ENCODE measurements around the gene DOCK4. TPM values are rescaled to one million over a fixed set of nuclear protein-coding genes. Genes with fewer than 3 reads are reported as not detected.

The DOCK4 gene
- total RNA-seq, 3 donors from 2014 or later: 1.1 to 2.1 (median 2.1) TPM

GRCh38 chr7:112009081-112009480 is 197.1 kb downstream of the DOCK4 start:
- no peak for DNase-seq
- no peak for ATAC-seq
- H3K27me3 Mint-ChIP-seq (ENCODE audit: low read depth): peaks cover 2% of the 10 kb centered on the region
- no peaks in the 10 kb centered on the region for H3K4me1 Mint-ChIP-seq (ENCODE audit: low read depth)
- H3K36me3 Mint-ChIP-seq (ENCODE audit: insufficient read depth): no peaks in the 10 kb centered on the region
- no peak overlapping the region for H3K4me3 Mint-ChIP-seq
- H3K9me3 Mint-ChIP-seq: no peaks in the 10 kb centered on the region

- DNase-seq (no peak), ATAC-seq (no peak)
- Mint-ChIP-seq H3K27me3 (ENCODE audit: low read depth) (peaks cover 2% of the 10 kb centered on the region), H3K4me3 (no peak overlapping the region), H3K4me1 (ENCODE audit: low read depth) (no peaks in the 10 kb centered on the region), H3K9me3 (no peaks in the 10 kb centered on the region), H3K36me3 (ENCODE audit: insufficient read depth) (no peaks in the 10 kb centered on the region)
Measured at GRCh38 chr7:112007185-112007584, 199.0 kb downstream of the DOCK4 start.

GRCh38 chr7:112006071-112006470 is 200.1 kb downstream of the DOCK4 start:
- H3K9me3 Mint-ChIP-seq: no peaks in the 10 kb centered on the region
- no peaks in the 10 kb centered on the region for H3K4me1 Mint-ChIP-seq (ENCODE audit: low read depth)
- H3K4me3 Mint-ChIP-seq: no peak overlapping the region
- H3K27me3 Mint-ChIP-seq (ENCODE audit: low read depth): peaks cover under 1% of the 10 kb centered on the region
- ATAC-seq: no peak
- H3K36me3 Mint-ChIP-seq (ENCODE audit: insufficient read depth): no peaks in the 10 kb centered on the region
- no peak for DNase-seq

- no peak for DNase-seq
- Mint-ChIP-seq H3K36me3 (ENCODE audit: insufficient read depth) (no peaks in the 10 kb centered on the region), H3K9me3 (no peaks in the 10 kb centered on the region), H3K4me3 (no peak overlapping the region), H3K4me1 (ENCODE audit: low read depth) (no peaks in the 10 kb centered on the region), H3K27me3 (ENCODE audit: low read depth) (no peaks in the 10 kb centered on the region)
- no peak for ATAC-seq
Measured at GRCh38 chr7:112005205-112005775, 200.9 kb downstream of the DOCK4 start.

- no peaks in the 10 kb centered on the region for H3K36me3 Mint-ChIP-seq (ENCODE audit: insufficient read depth)
- DNase-seq (no peak), ATAC-seq (no peak)
- no peaks in the 10 kb centered on the region for H3K27me3 Mint-ChIP-seq (ENCODE audit: low read depth)
- H3K4me1 Mint-ChIP-seq (ENCODE audit: low read depth): no peaks in the 10 kb centered on the region
- H3K4me3 Mint-ChIP-seq: no peak overlapping the region
- no peaks in the 10 kb centered on the region for H3K9me3 Mint-ChIP-seq
Measured at GRCh38 chr7:112001091-112001826, 204.9 kb downstream of the DOCK4 start.

- H3K36me3 Mint-ChIP-seq (ENCODE audit: insufficient read depth): no peaks in the 10 kb centered on the region
- no peaks in the 10 kb centered on the region for H3K4me1 Mint-ChIP-seq (ENCODE audit: low read depth)
- no peak for DNase-seq
- H3K27me3 Mint-ChIP-seq (ENCODE audit: low read depth): no peaks in the 10 kb centered on the region
- H3K4me3 Mint-ChIP-seq: no peak overlapping the region
- H3K9me3 Mint-ChIP-seq: no peaks in the 10 kb centered on the region
- no peak for ATAC-seq
Measured at GRCh38 chr7:111998326-111998725, 207.9 kb downstream of the DOCK4 start.

- H3K4me1 Mint-ChIP-seq (ENCODE audit: low read depth): no peaks in the 10 kb centered on the region
- no peaks in the 10 kb centered on the region for H3K36me3 Mint-ChIP-seq (ENCODE audit: insufficient read depth)
- no peaks in the 10 kb centered on the region for H3K9me3 Mint-ChIP-seq
- no peak for DNase-seq
- no peaks in the 10 kb centered on the region for H3K27me3 Mint-ChIP-seq (ENCODE audit: low read depth)
- H3K4me3 Mint-ChIP-seq: no peak overlapping the region
- no peak for ATAC-seq
Measured at GRCh38 chr7:111997546-111997945, 208.7 kb downstream of the DOCK4 start.

GRCh38 chr7:111992601-111993000 is 213.6 kb downstream of the DOCK4 start:
- ATAC-seq: no peak
- Mint-ChIP-seq H3K27me3 (ENCODE audit: low read depth) (peaks cover 3% of the 10 kb centered on the region), H3K4me1 (ENCODE audit: low read depth) (no peaks in the 10 kb centered on the region), H3K36me3 (ENCODE audit: insufficient read depth) (no peaks in the 10 kb centered on the region), H3K9me3 (no peaks in the 10 kb centered on the region), H3K4me3 (no peak overlapping the region)
- DNase-seq: no peak

GRCh38 chr7:111990643-111991042 is 215.6 kb downstream of the DOCK4 start:
- Mint-ChIP-seq H3K27me3 (ENCODE audit: low read depth) (peaks cover 5% of the 10 kb centered on the region), H3K9me3 (no peaks in the 10 kb centered on the region), H3K36me3 (ENCODE audit: insufficient read depth) (no peaks in the 10 kb centered on the region), H3K4me1 (ENCODE audit: low read depth) (no peaks in the 10 kb centered on the region), H3K4me3 (no peak overlapping the region)
- DNase-seq (no peak), ATAC-seq (no peak)

- H3K4me3 Mint-ChIP-seq: no peak overlapping the region
- ATAC-seq: no peak
- no peaks in the 10 kb centered on the region for H3K36me3 Mint-ChIP-seq (ENCODE audit: insufficient read depth)
- no peaks in the 10 kb centered on the region for H3K9me3 Mint-ChIP-seq
- no peaks in the 10 kb centered on the region for H3K4me1 Mint-ChIP-seq (ENCODE audit: low read depth)
- H3K27me3 Mint-ChIP-seq (ENCODE audit: low read depth): peaks cover 5% of the 10 kb centered on the region
- DNase-seq: no peak
Measured at GRCh38 chr7:111987886-111988285, 218.3 kb downstream of the DOCK4 start.

GRCh38 chr7:111987115-111987826 is 218.9 kb downstream of the DOCK4 start:
- DNase-seq (no peak), ATAC-seq (no peak)
- Mint-ChIP-seq H3K4me3 (no peak overlapping the region), H3K4me1 (ENCODE audit: low read depth) (no peaks in the 10 kb centered on the region), H3K27me3 (ENCODE audit: low read depth) (peaks cover 5% of the 10 kb centered on the region), H3K36me3 (ENCODE audit: insufficient read depth) (no peaks in the 10 kb centered on the region), H3K9me3 (no peaks in the 10 kb centered on the region)

- ATAC-seq: no peak
- H3K27me3 Mint-ChIP-seq (ENCODE audit: low read depth): peaks cover 5% of the 10 kb centered on the region
Measured at GRCh38 chr7:111986601-111987000, 219.6 kb downstream of the DOCK4 start.

GRCh38 chr7:111985798-111986197 is 220.4 kb downstream of the DOCK4 start:
- ATAC-seq (no peak), DNase-seq (no peak)
- H3K4me1 Mint-ChIP-seq (ENCODE audit: low read depth): no peaks in the 10 kb centered on the region
- H3K9me3 Mint-ChIP-seq: no peaks in the 10 kb centered on the region
- no peaks in the 10 kb centered on the region for H3K36me3 Mint-ChIP-seq (ENCODE audit: insufficient read depth)
- peaks cover 5% of the 10 kb centered on the region for H3K27me3 Mint-ChIP-seq (ENCODE audit: low read depth)
- H3K4me3 Mint-ChIP-seq: no peak overlapping the region

More at GRCh38 chr7:111986601-111987000, 219.6 kb downstream of the DOCK4 start:
- Mint-ChIP-seq H3K4me1 (ENCODE audit: low read depth) (no peaks in the 10 kb centered on the region), H3K9me3 (no peaks in the 10 kb centered on the region), H3K36me3 (ENCODE audit: insufficient read depth) (no peaks in the 10 kb centered on the region), H3K4me3 (no peak overlapping the region)
- no peak for DNase-seq

GRCh38 chr7:111982804-111983203 is 223.4 kb downstream of the DOCK4 start:
- peaks cover 2% of the 10 kb centered on the region for H3K27me3 Mint-ChIP-seq (ENCODE audit: low read depth)
- DNase-seq: no peak
- no peak for ATAC-seq

GRCh38 chr7:111982133-111982532 is 224.1 kb downstream of the DOCK4 start:
- Mint-ChIP-seq H3K36me3 (ENCODE audit: insufficient read depth) (no peaks in the 10 kb centered on the region), H3K4me1 (ENCODE audit: low read depth) (no peaks in the 10 kb centered on the region), H3K9me3 (no peaks in the 10 kb centered on the region), H3K4me3 (no peak overlapping the region), H3K27me3 (ENCODE audit: low read depth) (peaks cover 2% of the 10 kb centered on the region)
- ATAC-seq (no peak), DNase-seq (no peak)

More at GRCh38 chr7:111982804-111983203, 223.4 kb downstream of the DOCK4 start:
- no peaks in the 10 kb centered on the region for H3K36me3 Mint-ChIP-seq (ENCODE audit: insufficient read depth)
- no peak overlapping the region for H3K4me3 Mint-ChIP-seq
- no peaks in the 10 kb centered on the region for H3K9me3 Mint-ChIP-seq
- no peaks in the 10 kb centered on the region for H3K4me1 Mint-ChIP-seq (ENCODE audit: low read depth)
